NCI-H2227 (cell line): ENCODE data around the gene SEMA3C.

Experiments used
- DNase-seq: peaks from one replicate; lab custom pipeline; 2025; ENCODE audit not compliant: unreplicated experiment; lab: John Stamatoyannopoulos, UW

The SEMA3C gene

DNA sequence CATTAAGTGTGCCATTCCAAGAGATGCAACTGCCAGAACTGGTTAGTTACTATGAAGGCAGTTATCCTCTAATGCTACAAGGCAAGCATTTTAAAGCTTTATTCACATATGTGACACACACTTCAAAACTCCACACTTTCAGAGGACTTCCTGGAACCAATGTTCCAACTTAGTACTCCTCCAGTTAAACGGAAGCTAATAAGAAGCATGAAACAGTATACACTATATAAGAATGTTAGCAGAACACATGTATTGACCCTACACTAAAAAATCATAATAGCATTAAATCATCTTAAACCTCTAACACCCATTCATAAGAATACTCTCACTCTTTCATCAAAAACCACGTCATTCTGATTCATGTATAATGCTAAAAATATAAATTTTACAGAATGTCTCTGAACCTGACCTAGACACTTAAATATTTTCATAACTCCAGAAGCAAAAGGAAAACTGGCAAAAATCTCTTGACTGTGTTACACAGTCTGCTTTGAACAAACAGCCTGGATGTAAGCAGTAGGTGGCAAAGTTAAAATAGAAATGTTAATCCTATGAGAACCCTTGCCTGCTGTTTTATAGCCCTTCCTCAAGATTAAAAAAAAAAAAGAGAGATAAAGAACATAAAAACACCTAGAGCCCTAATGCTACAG, 135.0 kb downstream of the SEMA3C start:
- DNase-seq = no peak

DNA sequence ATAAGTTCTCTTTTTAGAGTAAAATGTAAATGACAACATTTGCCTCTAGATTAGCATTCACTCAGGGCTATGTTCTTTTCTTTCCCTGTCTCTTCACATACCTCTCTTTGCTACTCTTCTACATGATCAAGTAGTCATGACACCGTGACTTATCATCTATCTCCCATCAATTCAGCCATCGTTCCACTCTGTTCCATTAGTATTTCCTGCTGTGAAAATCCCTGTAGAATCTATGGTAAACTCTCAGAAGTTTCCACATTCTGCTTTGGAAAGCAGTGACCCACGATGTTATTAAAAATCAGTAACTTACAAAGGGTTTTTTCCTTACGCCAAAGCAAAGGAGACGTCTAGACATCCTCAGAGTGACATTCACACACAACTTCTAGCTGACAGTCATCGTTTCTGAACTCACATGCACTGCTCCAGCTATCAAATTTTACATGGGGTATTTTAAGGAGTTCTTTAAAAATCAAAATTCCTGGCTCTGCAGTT, 135.6 kb downstream of the SEMA3C start:
- no peak for DNase-seq

DNA sequence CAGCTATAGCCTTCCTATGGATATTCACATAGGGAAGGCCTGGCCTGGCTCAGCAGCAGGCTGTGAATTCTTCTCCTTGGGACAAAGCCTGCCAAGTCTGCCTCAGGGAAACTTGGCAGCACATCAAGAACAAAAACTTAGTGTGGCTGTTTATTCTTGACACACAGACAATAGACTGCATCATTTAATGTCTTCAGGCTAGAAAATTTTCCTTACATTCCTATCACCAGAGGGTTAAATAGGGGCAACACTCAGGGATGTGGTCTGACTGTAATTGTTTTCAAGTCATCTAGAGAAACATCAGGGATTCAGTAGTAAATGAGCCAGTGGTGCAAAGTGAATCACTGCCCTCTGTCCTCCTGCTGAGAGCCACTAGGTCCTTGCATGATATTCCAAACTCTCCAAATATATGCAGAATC, 137.3 kb downstream of the SEMA3C start:
- DNase-seq = peak; percentile 20

DNA sequence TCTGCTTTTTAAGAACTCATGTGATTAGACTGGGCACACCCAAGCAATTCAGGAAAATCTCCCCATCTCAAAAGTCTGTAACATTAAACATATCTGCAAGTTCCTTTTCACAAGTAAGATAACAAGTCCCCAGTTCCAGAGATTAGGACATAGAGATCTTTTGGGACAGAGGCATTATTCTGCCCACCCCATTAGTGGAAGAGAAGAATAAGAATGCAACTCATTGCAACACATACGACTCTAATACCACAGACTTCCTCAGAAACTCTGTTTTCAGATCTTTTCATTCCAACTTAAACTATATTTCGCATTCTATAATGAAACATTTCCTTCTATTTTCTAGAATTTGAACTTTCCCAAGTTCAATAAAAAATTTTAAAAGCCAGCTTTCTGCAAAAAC, 137.7 kb downstream of the SEMA3C start:
- DNase-seq = no peak

DNA sequence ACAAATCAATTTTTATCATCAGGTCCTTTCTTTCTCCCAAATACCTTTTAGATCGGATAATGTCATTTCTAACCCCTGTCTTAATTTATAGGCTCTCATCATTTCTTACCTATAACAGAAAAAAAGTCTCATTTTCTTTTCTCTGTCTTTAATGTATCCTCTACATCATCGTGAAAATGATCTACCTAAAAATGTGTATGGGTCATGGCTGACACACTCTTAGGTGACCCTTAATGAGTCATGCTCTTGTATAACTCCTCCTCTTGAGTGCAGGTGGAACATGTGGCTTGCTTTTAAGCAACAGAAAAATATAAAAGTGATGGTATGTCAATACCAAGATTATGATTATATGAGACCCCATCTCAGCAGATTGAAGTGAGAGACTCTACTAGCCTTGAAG, 139.4 kb downstream of the SEMA3C start:
- DNase-seq = no peak

DNA sequence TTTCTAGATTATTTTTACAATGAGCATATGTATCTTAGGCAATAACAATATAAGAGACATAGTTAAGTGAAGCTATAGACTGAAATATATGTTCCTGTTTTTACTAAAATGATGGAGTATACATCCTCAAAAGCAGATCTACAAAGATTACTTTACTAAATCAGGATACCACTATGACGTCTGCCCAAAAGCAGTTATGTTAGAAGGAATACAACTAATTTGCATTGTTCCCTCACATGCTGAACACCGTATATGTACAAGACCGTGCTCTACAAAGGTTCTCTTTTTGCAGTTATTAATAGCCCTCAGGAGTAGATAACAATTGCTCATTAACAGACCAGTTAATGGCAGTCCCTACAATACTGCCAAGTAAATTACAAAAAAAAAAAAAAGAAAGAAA, 143.0 kb downstream of the SEMA3C start:
- DNase-seq = no peak

DNA sequence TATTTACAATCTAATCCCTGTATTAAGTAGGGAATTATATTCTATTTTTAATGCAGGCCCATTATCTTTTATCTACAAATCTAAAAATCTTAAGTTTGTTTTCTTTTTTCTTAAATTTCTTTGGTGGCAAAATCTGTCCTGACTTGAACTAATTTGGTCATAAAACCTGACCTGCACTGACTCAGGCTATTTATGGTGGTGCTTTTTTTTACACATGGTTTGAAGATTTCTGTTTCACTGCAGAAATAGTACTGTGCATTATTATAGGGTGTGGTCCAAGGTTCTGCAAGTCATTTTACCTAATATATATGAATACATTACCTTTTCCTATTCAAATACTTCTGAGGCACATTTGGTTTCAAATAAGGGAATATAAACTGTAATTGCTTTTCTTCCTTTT, 143.4 kb downstream of the SEMA3C start:
- DNase-seq = no peak

DNA sequence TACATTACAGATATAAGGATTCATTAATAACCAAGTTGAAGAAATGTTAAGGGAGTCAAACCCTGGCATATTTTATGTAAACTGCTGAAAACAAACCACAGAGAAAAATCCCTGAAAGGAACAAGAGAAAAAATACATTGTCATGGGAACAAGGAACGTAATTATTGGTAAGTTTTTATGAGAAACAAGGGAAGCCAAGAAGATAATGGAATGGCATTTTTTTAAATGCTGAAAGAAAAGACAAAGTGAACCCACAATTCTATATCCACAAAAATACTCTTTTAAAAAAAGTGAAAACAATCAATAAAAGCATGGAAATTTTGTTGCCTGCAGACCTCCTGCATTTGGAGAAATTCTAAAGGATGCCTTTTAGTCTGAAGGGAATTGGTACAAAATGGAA, 144.0 kb downstream of the SEMA3C start:
- no peak for DNase-seq

DNA sequence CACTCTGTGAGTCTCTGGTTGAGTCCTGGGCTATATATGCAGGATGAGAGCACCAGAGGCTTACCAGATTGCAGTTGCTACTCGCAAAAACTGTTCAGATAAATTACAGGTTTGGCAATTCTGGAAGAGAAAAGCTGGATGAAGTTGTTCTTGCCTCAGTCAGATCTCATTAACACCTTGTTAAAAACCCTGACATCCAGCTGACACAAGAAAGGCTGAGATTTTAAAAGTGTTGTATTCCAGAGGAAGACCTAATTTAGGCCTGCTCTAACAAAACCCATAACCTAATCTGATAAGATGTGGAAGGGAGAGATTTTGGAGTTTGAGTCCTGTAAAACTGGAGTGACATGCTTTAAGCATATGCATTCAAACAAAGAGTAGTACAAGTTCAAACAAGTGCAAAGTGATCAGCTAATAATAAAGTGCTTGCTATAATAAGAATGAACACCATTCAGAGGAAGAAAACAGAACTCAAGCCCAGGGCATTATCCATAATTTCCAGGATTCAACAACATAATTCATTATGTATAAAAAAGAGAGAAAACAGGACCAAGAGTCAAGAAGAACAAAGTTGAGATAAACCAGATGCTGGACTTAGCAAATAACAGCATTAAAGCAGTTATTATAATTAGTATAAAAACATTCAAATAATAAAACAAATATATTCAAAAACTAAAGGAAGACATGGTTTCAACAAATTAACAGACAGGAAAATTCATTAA, 144.9 kb downstream of the SEMA3C start:
- DNase-seq = peak; percentile 10

DNA sequence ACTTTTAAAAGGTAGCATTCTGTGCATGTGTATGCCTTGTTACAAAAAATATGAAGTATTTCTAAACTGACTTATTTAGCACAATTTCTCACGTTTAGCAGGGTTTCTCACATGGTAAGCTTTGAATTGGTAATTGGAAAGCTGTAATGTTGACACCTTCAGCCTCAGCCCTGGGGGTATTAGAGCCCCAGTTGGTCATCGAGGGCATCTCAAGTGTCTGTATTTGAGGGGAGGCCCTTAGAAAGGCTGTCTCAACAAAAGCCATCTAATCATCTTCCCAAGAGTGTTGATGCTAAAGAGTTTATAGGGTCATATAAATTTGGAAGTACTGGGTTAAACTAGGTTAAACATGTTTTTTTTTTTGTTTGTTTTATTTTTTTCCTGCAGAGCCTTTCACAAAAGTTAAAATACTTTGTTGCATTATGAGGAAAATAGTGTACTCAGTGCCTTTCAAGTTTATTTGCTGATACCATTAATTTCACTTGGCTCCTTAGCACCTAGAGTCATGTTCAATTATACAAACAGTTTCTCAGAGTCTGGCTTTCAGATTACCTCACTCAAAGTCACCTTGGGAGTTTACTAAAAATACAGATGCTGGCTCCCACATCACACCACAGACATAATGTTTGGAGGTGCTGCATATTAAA, 146.4 kb downstream of the SEMA3C start:
- no peak for DNase-seq

DNA sequence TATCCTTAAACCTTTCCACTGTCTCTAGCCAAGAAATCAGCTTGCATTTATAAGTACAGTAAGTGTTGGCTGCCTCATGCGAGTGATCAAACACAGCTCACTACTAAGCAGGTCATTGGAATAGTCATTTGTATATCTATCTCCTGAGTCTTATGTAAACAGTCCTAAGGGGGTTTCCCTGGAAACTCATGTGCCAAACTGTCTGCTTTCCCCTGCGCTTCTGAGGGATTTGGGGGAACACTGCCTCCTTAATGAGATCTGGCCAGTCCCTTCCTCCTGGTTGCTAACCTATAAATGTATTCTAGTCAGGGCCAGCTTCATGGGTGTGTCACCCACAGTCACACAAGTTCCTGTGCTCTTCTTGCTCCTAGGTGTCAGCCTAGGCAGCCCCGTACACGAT, 147.3 kb downstream of the SEMA3C start:
- DNase-seq = no peak

DNA sequence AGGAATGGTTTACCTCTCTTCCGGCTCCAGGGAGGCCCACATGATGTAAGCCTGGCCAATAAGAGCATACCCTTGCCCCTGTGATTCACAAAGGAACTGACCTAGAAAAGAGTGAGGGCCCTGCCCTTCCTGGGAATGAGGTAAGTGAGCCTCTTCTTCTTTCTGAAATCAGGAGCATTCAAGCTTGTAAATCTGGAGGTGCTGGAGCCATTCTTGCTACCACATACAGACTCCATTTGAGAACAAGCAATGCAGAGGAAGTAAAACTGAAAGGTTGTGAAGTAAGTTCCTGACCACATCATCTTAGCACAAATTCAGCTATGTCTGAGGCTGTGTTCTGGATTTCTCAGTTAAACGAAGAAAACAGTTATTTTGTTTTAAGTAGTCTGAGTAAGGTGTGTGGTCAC, 148.2 kb downstream of the SEMA3C start:
- no peak for DNase-seq

DNA sequence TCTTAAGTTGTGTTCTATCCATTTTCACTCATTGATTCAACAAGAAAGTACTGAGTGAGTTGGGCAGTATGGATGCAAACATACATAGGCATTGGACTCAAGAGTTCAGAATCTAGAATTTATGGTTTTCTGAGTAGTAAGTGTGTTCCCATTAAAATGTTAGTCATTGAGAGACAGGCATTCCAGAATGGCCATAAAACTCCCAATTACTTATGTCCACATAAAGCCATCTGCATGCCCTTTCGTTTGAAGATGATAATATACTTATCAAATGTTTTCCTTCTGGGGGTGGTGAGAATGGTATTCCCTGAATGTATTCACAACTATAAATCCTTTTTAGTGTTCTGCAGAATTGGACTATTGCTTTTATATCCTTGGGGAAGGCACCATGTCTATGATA, 148.8 kb downstream of the SEMA3C start:
- DNase-seq = no peak

DNA sequence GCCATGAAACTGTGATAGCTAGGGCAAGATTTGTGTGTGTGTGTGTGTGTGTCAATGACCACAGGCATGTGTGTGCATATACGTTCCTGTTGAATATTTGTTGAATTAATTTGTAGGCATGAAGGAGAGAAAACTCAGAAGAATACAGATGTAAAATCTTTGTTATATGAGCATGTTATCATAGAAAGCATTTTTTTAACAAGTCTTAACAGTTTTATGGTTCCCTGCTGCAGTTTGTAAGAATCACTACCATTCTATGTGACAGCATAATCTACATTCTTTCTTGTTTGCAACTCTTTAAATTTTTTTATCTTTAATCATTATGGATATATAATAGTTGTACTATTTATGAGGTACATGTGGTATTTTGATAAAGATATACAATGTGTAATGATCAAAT, 150.1 kb downstream of the SEMA3C start:
- DNase-seq = no peak

DNA sequence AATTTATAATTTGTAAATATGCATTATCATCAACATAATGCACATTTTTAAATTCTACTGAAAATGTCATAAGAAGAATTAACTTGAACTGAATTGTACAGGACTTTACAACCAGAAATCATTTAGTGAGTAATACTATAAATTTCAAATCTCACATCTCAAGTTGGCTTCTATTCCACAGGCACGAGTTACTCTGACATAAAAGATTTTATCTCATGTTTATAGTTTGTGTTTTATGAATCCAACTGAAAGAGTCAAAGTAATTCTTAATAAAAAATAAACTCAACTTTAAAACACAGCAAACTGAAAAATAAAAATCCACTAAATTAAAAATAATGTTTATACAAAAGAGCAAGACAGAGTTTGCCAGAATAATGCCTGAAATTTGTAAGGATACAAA, 151.2 kb downstream of the SEMA3C start:
- DNase-seq = no peak

DNA sequence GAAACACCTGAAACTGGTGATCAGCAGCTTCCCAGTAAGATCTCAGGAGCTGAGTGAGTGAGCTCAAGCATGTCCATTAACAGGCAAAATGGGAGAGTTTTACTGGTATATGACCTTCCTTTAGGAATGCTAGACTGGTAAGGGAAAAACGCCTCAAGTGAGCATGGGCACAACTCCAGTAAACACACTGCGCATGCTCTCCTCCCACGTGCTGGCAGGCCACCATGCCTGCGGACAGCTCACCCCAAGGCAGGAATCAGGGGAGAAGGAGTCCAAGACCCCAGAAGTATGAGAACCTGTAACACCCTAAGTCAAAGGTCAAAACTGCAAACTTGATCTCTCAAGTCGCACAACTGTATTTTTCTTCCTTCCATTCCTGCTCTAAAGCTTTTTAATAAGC, 152.1 kb downstream of the SEMA3C start:
- DNase-seq = no peak

DNA sequence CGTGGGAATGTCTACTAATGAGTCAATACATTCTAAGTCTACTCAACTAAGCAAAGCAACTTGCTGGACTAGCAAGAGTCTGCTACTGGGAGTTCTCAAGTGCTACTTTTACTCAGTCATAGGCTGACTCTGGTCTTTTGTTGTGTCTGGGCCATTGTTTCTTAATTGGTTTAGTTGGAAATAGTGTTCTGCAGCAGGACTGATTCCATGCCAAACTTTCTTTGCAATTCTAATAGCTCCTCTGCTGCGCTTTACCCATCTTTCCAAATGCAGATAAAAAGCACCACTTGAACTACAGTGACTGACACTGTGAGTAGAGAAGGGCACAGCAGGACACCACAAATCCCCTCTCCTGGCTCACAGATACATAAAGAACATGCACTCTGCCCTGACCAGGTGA, 154.7 kb downstream of the SEMA3C start:
- peak; percentile 30 for DNase-seq

DNA sequence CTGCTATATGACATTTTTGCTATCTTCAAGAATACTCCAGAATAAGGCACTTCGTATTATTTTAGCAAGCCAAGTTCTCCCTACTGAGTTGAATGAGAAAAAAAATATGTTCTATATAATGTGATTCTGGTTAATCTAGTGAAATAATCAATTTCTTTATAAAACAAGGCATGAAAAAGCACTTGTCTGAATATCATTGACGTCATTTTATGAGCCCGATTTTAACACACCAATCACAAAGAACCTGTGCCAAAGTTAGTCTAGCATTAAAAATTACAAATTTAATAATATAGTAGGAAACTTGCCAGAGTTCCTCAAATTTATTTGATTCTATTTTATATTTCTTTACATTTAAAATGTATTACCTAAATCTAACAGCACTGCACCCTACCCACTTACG, 155.1 kb downstream of the SEMA3C start:
- DNase-seq = no peak

DNA sequence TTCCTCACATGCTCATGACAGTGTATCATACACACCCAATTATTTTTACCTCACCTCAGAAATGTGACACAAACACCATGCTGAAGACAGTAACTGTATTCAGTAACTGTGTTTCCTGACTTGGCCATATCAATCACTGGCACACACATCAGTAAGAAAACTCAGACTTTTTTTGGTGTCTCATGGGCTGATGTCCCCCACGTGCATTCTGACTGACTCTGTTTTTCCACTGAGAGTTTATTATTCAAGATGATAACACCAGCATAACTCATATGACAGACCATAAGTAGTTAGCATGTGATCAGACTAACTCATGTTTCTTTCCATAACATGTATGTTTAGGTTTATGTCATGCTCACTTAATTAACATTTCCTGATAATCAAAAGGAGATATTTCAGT, 155.6 kb downstream of the SEMA3C start:
- no peak for DNase-seq

DNA sequence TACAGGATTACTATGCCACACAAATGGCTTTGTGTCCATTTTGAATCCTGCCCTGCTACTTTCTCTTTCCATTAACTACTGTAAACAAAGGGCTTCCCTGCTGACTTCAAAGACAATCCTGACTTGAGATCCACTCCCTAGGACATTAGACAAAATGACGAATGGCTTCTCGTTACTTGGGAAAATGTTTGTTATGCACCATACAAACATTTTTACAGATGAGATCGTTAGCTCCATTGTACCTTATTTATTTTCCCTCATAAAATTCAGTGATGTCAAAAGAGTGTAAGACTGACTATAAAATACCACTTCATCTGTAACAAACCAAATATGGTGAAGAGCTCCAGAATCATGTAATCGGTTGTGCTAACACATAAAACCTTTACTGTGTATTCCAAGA, 158.6 kb downstream of the SEMA3C start:
- no peak for DNase-seq

DNA sequence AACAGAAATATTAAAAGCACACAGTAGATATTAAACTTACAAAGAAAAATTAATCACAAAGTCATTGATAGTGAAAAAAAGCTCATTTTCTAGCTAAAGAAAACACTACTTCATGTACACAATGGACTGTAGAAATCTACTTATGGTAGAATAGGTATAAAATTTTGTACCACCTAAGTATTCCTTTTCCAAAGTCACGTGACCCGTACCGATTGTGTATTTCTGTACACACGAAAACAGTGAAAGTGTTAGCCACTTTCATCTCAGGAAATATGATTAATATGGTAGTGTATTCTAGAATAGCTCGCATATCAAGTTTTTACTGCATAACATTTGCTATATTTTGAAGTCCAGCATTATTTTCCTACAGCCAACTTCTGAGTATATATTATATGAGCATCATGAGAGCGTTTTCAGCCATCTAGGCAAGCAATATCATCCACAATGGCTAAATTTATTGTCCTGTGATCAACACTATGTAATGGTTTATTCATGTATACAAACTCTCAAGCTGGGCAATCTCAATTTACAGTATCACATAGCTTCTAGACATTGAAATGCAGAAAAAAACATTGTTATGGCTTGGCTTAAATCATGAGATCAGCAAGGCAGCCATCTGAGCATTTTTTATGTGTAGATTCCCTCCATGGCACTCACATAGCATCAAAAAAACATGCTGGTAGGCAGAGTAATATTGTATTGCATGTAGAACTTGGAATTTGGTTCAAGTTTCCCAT, 165.7 kb downstream of the SEMA3C start:
- no peak for DNase-seq

DNA sequence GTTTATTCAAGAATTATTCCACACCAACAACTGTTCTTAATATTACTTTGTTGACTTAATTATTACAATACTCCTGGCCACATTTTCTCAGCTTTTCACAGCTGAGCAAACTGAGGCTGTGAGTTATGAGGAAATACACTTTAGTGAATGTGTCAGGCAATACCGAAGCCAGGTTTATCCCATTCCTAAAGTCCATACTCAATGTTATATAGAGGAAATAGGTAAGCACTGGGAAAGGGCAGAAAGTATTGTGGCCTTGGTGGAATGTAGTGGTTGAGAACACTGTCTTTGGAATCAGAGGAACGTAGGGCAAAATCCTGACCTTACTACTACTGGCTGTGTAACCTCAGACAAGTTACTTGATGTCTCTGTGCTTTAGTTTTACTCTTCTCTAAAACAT, 169.6 kb downstream of the SEMA3C start:
- DNase-seq = no peak
